GM19239 (cell line): ENCODE data around the gene C22orf15.

Source experiments
- DNase-seq: peaks from one replicate; pipeline ENCODE4 v3.0.0; 2011; ENCODE audit warnings: low spot score; ENCODE audit not compliant: insufficient read length
- FAIRE-seq: peaks from 2 replicates; lab custom pipeline; 2011; peaks lifted over from hg19 to GRCh38; lab: Jason Lieb, UNC

The C22orf15 gene

GRCh38 chr22:23750367-23750713 is 12.4 kb upstream of the C22orf15 start:
- no peak for DNase-seq
- no peak for FAIRE-seq

DNA sequence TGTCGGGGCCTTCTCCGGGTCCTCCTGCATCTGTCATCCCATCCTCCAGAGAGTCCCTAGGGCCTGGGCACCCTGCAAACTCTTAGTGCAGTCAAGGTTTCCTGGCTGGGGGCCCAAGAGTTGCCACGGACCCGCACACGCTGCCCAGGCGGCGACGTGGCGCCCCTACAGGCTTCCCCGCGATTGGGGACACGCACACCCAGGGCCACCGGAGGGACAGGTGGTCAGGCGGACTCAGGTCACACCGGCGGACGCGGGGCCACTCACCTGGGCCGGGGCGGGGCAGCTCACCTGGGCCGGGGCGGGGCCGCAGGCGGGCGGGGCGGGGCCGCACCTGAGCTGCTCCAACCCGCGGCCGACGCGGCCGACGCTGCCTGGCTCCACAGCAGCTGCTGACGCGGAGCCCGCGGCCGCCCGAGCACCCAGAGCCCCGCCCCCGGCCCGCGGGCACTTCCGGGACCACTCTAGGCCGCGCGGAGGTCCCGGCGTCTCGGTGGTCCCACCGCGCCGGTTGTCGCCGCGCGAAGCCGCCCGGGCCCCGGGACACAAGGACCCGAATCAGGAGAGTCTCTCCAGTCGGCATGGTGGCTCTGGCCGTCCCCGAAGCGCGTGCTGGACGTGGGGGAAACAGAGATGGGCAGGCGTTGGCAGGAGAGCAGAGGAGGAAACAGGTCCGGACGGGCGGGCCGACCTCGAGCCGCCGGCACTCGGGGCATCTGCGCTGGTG is 11.9 kb upstream of the C22orf15 start, which contains the start of gene ZNF70:
ZNF70 (minus strand) TSS at position 399 of the 727 bp plus-strand sequence. CDS start 5,972 bp downstream, outside the sequence.
- DNase-seq: peak; percentile 84
- FAIRE-seq: no peak

DNA sequence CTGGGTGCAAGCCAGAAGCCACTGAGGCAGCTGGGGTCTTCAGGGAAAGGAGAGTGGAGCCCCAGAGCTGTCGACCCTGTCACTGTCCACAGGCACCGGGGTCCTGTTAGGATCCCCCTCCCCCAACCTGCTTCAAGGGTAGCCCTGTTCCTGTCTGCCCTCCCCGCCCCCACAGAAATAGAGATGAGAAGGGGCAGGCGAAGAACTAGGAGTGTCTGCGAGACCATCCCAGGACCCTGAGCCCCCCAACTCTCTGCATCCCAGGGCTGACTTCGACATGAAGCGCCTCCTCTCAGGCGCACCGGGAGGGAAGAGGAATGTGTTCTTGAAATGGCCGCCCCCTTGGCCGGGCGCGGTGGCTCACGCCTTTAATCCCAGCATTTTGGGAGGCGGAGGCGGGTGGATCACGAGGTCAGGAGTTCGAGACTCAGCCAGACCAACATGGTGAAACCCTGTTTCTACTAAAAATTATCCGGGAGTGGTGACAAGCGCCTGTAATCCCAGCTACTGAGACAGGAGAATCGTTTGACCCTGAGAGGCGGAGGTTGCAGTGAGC is 11.3 kb upstream of the C22orf15 start:
- DNase-seq (no peak), FAIRE-seq (no peak)

GRCh38 chr22:23752090-23752691 is 10.6 kb upstream of the C22orf15 start:
- DNase-seq: no peak
- FAIRE-seq: peak; percentile 80

GRCh38 chr22:23752750-23753149 is 10.0 kb upstream of the C22orf15 start:
- FAIRE-seq: peak; percentile 71

DNA sequence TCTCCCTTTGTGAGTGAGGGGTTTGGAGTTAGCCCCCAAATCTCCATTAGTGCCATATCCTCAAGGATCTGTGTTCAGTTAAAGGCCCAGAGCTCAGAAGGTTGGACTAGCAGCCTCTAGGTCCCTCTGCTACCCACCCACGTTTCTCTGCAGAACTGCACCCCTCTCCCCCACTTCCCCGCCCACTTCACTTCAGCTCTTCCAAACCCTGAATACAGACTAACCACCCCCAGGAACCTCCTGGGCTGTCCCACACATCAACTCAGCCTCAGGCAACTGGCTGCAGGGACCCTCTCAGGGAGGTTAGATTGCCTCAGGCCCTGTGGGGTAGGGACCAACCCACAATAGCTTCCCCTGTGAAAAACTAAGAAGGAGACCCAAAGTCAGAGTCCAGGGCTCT is 9.4 kb upstream of the C22orf15 start:
- no peak for DNase-seq
- FAIRE-seq: no peak

More at GRCh38 chr22:23752750-23753149, 10.0 kb upstream of the C22orf15 start:
- DNase-seq: no peak

DNA sequence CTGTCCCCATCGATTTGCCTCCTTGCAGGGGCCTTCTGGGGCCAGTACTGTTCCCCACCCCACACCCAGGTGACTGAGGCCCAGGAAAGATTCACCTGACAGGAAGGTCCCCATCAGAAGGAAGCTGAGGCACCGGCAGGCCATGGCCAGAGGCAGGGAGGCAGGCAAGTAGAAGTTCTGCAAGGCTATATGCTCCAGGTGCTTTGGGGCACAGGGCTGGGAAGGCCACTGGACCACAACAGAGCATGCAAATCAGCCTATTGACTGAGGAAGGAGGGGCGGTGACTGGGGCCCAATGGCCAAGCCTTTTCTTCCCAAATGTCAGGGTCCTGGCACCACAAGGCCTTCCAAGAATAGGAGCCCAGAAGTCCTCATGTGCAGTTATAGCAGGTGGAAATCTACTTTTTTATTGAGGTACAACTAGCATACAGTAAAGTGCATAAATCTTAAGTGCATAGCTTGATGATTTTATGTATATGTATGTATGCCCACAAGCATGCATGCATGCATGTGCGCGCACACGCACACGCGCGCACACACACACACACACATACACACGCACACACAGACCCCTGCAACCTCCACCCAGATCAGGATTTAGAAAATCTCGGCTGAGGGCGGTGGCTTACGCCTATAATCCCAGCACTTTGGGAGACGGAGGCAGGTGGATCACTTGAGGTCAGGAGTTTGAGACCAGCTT is 8.4 kb upstream of the C22orf15 start, which contains the start of gene VPREB3:
VPREB3 (minus strand) TSS at position 206 of the 700 bp plus-strand sequence; CDS start at position 144, 62 bp downstream.
- no peak for DNase-seq

GRCh38 chr22:23754980-23755636 is 7.7 kb upstream of the C22orf15 start:
- no peak for DNase-seq
- no peak for FAIRE-seq

More for the DNA sequence above, 8.4 kb upstream of the C22orf15 start, which contains the start of gene VPREB3:
- FAIRE-seq: peak; percentile 11

DNA sequence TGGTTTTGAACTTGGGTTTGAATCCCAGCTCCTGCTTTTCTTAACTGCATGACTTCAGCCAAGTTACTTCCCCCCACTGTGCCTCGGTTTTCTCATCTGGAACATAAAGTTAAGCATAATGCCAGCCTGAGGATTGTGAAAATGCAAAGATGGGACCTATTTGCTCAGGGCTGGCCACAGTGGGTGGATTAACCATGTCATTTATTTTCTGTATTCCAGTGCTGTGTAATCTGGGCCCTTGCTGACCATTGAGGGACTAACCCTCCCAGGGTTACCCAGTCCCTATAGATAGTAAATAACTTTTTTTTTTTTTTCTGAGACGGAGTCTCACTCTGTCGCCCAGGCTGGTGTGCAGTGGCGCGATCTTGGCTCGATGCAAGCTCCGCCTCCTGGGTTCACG is 7.1 kb upstream of the C22orf15 start:
- no peak for FAIRE-seq
- DNase-seq: no peak

- FAIRE-seq: no peak
- no peak for DNase-seq
These were observed 5.9 kb upstream of the C22orf15 start for GRCh38 chr22:23756891-23757290.

DNA sequence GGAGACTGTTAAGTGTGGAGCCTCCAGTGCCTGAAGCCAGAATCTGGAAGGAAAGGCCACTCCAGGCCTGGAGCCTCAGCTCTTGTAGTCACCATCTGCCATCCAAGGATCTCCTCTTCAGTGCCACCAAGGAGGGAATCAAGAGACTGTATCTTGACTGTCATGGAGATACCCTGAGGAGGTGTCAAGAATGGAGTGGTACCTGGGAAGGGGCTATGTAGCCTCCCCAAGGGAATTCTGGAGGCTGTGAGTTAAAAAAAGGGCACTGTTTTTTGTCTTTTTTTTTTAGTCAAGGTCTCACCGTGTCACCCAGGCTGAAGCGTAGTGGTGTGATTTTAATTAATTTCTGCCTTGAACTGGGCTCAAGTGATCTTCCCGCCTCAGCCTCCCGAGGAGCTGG is 3.2 kb upstream of the C22orf15 start:
- FAIRE-seq (no peak), DNase-seq (no peak)

- DNase-seq (no peak), FAIRE-seq (no peak)
These were observed 2.7 kb upstream of the C22orf15 start for GRCh38 chr22:23760056-23760455.

DNA sequence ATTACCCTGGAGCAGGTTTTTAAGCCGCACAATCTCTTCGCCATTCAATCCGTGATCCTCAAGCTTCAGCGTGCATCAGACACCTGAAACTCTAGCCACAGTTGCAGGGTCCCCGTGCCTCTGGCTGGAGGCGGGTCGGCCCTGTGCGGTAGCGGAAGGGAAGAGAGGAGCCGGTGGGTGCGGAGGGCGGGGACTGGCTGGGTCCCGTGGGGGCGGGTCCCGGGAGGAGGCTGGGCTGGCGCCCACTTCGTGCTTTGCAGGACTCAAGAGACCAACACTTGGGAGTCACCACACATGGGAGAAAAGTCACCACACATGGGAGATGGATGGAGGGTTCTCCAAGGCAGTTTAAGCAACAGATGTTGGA is 772 bp downstream of the C22orf15 start:
- DNase-seq: no peak
- no peak for FAIRE-seq

DNA sequence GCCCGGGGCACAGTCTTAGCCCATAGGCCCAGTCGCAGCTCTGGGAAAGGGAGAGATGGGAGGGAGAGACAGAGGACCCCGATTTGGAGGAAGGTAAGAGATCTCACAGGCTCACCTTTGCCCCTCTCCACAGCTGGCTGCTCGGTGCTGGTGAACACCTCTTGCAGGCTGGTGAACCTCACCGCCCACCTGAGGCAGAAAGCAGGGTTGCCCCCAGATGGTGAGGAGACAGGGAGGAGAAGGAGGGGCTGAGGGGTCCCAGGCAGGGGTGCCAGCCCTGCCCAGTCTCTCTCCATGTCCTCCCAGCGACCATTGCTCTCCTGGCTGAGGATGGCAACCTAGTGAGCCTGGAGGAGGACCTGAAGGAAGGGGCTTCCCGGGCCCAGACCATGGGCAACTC is 1.2 kb downstream of the C22orf15 start:
- no peak for FAIRE-seq
- no peak for DNase-seq

DNA sequence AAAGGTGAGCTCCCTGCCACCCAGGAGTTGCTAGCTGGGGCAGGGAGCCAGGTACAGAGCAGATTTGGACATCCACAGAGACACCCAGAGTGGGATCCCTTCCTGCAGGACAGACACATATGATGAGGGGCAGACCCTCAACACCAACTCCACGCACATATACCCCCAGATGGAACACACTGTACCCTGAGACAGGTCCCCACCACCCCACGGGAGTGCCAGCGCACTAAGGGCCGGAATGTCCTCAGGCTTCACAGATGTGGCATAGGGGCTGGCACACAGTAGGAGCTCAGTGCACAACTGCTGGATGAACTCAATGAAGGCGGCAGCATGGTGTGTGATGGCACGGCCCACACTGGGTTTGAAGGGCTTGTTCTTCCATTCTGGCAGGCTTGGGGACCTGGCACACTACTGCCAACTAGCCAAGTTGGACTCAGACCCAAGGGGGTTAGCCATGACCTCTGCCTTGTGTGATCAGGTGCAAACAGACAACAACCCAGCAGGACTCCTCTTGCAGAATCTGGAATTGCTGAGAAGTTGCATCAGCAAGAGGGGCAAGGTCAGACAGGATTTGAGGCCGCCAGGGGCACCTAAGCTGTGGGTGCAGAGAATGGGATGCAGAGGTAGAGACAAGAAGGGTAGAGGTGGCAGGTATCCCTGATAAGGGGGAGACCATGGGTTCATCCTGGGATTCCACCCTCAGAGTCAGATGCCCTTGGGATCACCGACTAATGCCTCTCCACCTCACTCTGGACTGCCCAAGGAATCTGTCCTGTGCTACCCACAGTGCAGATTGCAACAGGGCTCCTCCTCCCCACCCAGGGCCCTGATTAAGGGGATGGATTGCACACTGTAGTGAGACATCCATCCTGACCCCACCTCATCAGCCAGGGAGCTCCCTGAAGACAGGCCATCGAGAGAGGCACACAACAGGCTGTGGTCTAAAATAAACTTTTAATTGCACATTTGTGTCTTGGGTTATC is 2.4 kb downstream of the C22orf15 start:
- no peak for FAIRE-seq
- no peak for DNase-seq

GRCh38 chr22:23767303-23767672 is 4.5 kb downstream of the C22orf15 start:
- DNase-seq: no peak
- FAIRE-seq: no peak

DNA sequence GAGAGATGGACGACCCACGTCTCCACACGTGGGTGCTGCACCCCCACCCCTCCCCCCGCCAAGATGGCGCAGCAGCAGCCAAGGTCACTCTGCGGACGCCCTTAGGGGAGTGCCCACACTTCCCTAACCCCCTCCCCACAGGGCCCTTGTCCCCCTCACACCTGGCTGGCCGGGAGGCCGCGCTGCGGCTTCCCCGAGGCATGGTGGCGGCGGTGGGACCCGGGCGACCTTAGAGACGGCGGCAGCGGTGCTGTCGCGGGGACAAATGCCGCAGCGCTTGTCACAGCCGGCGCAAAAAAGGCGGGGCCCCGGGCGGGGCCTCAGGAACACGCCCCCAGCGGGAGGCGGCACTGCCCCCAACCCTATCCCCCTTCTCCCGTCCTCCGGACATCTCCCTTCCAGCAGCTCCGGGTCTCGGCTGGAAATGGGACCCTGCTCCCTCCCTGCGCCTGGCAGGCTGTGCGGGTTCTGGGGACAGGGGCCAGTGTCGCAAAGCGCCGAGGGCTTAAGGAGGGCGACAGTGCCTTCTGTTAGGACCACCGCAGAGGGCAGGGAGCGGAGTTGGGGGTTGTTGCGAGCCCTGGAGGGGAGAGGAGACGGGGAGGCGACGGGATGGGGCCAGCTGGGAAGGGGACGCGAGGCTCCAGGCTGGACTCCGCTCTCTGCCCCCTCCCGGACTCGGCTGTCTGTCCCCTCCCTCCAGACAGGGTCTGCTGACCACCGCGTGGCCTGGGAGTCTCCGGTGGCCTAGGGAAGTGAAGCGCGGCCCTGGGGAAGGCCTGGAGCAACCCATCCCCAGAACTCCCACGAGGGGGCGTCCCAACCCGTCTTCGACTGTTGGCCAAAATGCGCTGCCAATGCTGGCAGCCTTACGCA is 5.1 kb downstream of the C22orf15 start, which contains the start of gene CHCHD10:
CHCHD10 (minus strand) TSS at position 300 of the 876 bp plus-strand sequence; CDS start at position 202, 98 bp downstream.
- FAIRE-seq: peak; percentile 83
- DNase-seq: peak; percentile 86

DNA sequence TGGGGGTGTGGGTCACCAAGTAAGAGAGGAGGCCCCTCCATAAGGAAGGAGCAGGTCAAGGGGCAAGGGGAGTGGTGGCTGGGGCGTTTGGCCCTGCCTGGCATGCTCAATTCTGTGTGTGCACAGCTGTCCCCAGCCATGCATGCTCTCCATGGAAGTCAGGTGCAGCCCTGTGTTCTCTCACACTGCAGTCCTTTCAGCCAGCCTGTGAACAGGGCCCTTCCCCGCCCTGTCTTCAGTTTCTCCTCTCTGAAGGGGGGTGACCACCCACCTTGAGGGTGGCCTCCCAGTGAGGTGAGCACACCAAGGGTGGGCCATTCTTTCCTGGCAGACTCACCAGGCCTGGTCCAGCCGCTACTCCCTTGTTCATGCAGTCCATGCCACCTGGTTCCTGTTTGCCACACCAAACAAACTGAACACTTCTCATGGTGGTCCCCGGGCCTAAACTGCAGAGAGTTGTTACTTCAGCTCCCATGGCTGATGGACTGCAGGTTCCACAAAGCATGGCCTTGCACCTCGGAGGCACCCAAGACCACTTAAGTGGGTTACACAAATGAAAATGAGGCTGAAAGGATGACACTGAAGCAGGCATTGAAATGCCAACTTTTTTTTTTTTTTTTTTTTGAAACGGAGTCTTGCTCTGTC is 6.7 kb downstream of the C22orf15 start:
- FAIRE-seq: no peak
- no peak for DNase-seq
